ENCODE results near the gene DIS3L2. TPM values are rescaled to one million over a fixed set of nuclear protein-coding genes. Genes with fewer than 3 reads are reported as not detected.

DIS3L2 gene
- polyA plus RNA-seq, 1 experiment = 8.2 TPM

DNA sequence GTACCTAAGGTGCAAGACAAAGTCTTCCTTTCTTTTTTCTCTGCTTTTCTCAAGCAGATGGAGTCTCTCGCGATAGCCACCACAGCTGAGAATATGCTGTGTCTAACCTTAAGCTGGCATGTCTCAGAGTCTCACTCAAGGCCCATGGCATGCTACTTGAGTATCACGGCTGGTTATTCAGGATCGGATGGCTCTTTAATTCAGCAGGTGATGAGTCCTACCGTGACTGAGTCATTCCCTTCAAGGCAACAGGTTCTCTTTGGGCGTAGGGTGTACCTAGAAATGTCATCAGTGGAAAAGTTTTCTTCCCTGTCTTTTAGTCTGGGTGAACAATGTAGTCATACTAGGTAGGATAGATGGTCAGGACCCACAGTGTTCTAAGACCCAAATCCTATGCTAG, 136.2 kb downstream of the DIS3L2 start:
- no peak for DNase-seq (ENCODE audit: low read depth, low spot score)
- ChIA-PET CTCF (no interaction called here), POLR2A (no interaction called here)
- TF ChIP-seq, protein P1, sequence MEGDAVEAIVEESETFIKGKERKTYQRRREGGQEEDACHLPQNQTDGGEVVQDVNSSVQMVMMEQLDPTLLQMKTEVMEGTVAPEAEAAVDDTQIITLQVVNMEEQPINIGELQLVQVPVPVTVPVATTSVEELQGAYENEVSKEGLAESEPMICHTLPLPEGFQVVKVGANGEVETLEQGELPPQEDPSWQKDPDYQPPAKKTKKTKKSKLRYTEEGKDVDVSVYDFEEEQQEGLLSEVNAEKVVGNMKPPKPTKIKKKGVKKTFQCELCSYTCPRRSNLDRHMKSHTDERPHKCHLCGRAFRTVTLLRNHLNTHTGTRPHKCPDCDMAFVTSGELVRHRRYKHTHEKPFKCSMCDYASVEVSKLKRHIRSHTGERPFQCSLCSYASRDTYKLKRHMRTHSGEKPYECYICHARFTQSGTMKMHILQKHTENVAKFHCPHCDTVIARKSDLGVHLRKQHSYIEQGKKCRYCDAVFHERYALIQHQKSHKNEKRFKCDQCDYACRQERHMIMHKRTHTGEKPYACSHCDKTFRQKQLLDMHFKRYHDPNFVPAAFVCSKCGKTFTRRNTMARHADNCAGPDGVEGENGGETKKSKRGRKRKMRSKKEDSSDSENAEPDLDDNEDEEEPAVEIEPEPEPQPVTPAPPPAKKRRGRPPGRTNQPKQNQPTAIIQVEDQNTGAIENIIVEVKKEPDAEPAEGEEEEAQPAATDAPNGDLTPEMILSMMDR (IDR thresholded peaks at IDR 0.05; ENCODE audit: low read depth, low read length) = no peak
- Histone ChIP-seq H3K4me3 (ENCODE audit: low read depth, low read length) (no peak overlapping the region), H3K27ac (ENCODE audit: low read depth, low read length) (no peak overlapping the region), H3K27me3 (ENCODE audit: control insufficient read depth, insufficient read depth, low read length) (no peaks in the 10 kb centered on the region), H3K9me3 (ENCODE audit: control insufficient read depth, insufficient read depth, low read length) (peaks cover 4% of the 10 kb centered on the region; the same call in 1 of the 2 replicates)

DNA sequence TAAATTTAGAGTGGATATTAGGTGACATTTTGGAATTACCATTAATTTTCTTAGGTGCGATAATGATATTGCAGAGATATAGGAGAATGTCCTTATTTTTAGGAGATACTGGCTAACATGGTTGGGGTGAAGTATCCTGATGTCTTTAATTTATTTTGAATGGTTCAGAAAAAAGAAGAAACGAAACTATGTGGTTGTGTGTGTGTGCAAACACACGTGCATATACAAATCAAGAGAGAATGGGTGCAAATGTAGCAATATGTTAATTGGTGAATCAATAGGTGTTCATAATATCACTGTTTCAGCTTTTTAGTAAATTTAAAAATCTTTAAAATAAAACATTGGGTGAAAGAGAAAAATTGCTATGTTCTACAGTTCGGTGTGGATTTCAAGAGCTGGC, 140.9 kb downstream of the DIS3L2 start:
- no peak overlapping the region for H3K4me3 ChIP-seq (ENCODE audit: low read depth, low read length)
- H3K9me3 ChIP-seq (ENCODE audit: control insufficient read depth, insufficient read depth, low read length) = no peaks in the 10 kb centered on the region
- ChIA-PET POLR2A (no interaction called here), CTCF (no interaction called here)
- no peaks in the 10 kb centered on the region for H3K27me3 ChIP-seq (ENCODE audit: control insufficient read depth, insufficient read depth, low read length)
- no peak for DNase-seq (ENCODE audit: low read depth, low spot score)
- H3K27ac ChIP-seq (ENCODE audit: low read depth, low read length) = no peak overlapping the region
- TF ChIP-seq, protein P1 (IDR thresholded peaks at IDR 0.05; ENCODE audit: low read depth, low read length) = no peak

DNA sequence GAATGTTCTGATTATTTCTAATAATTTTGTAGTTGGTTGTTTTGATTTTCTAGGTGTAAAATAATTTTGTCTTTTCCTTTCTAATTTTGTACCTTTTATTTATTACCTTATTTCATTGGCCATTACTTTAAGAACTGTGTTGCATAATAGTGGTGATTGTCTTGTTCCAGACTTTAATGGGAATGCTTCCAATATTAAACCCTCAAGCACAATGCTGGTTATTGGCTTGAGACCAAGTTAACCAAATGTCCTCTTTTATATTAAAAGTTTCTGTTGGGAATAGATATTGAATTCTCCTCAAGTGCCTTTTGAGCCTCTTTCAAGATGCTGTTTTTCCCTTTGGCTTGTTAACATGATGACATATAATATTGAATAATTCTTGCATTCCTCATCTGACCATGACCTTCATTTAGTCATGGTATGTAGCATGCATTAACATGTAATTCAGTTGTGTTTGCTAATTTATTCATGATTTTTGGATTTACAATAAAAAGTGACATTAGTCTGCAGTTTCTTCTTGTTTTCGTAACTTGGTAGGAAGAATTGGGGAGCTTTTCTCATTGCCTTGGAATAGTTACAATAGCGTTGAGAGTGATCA, 141.7 kb downstream of the DIS3L2 start:
- no peak overlapping the region for H3K27ac ChIP-seq (ENCODE audit: low read depth, low read length)
- DNase-seq (ENCODE audit: low read depth, low spot score) = no peak
- TF ChIP-seq, protein P1 (IDR thresholded peaks at IDR 0.05; ENCODE audit: low read depth, low read length) = no peak
- POLR2A ChIA-PET = no interaction called here
- H3K9me3 ChIP-seq (ENCODE audit: control insufficient read depth, insufficient read depth, low read length) = no peaks in the 10 kb centered on the region
- H3K4me3 ChIP-seq (ENCODE audit: low read depth, low read length) = no peak overlapping the region
- CTCF ChIA-PET = no interaction called here
- no peaks in the 10 kb centered on the region for H3K27me3 ChIP-seq (ENCODE audit: control insufficient read depth, insufficient read depth, low read length)

DNA sequence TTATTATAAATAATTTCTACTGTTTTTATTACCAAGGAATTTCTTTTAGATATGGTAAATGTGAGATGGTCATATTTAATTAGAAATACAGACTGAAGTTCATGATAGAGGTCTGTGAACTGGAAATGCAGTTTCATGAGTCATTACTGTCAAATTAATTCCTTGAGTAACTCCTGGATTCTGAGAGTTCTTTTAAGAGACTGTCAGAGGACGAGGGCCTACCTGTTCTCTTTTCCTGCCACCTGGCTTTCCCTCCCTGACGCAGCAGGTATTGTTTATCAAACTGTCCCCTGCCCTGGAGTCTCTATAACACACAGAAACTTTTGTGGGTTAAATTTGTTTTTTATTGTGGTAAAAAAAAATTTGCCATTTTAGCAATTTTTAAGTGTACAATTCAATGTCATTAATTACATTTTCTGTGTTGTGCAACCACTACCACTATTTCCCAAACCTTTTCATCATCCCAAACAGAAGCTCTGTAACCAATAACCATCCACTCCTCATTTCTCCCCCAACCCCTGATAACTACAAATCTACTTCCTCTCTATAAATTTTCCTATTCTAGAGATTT, 142.6 kb downstream of the DIS3L2 start:
- Histone ChIP-seq H3K27ac (ENCODE audit: low read depth, low read length) (no peak overlapping the region), H3K4me3 (ENCODE audit: low read depth, low read length) (no peak overlapping the region), H3K9me3 (ENCODE audit: control insufficient read depth, insufficient read depth, low read length) (no peaks in the 10 kb centered on the region), H3K27me3 (ENCODE audit: control insufficient read depth, insufficient read depth, low read length) (no peaks in the 10 kb centered on the region)
- DNase-seq (ENCODE audit: low read depth, low spot score) = no peak
- POLR2A ChIA-PET = no interaction called here
- TF ChIP-seq, protein P1 (IDR thresholded peaks at IDR 0.05; ENCODE audit: low read depth, low read length) = no peak
- CTCF ChIA-PET = interaction anchor here (0.5 to 0.6 kb wide), 2 partner anchors 138 to 224 kb away, joined by 3 to 7 read pairs; no protein-coding TSS in a partner anchor

DNA sequence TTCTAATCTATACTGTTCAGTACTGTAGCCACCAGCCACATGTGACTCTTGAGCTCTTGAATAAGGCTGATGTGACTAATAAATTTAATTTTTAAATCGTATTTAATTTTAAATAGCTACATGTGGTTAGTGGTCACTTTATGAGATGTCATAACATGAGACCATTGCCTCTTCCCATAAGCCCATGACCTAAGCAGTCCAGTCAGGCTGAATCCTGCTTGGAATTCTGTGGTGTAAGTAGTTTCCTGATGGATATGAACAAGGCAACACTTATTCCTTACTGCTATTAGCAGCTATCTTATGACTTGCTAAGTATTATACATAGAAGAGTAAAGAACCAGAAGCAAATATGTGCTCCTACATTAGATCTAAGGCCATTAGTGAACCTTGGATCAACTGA, 150.0 kb downstream of the DIS3L2 start:
- no peak overlapping the region for H3K27ac ChIP-seq (ENCODE audit: low read depth, low read length)
- TF ChIP-seq, protein P1 (IDR thresholded peaks at IDR 0.05; ENCODE audit: low read depth, low read length) = no peak
- ChIA-PET POLR2A (no interaction called here), CTCF (no interaction called here)
- H3K9me3 ChIP-seq (ENCODE audit: control insufficient read depth, insufficient read depth, low read length) = no peaks in the 10 kb centered on the region
- DNase-seq (ENCODE audit: low read depth, low spot score) = no peak
- H3K4me3 ChIP-seq (ENCODE audit: low read depth, low read length) = no peak overlapping the region
- no peaks in the 10 kb centered on the region for H3K27me3 ChIP-seq (ENCODE audit: control insufficient read depth, insufficient read depth, low read length)

Data from AG04450 (cell line).